ENCODE data around the gene MAST2.
"Not testable (repeated sequence)": the region's sequence is repeated elsewhere in the genome, so short reads cannot be mapped to it uniquely, and the experiment has no call there.

Gene MAST2

GRCh38 chr1:45945426-45945825, 142.0 kb downstream of the MAST2 start:
- Mint-ChIP-seq H3K4me3 (no peak overlapping the region), H3K27ac (ENCODE audit: low read depth) (no peak overlapping the region), H3K4me1 (no peaks in the 10 kb centered on the region), H3K36me3 (ENCODE audit: insufficient read depth) (no peaks in the 10 kb centered on the region), H3K27me3 (no peaks in the 10 kb centered on the region), H3K9me3 (no peaks in the 10 kb centered on the region)
- DNase-seq (ENCODE audit: low spot score in 2 of 2) (no peak), ATAC-seq (replicated peaks; ENCODE audit: extremely low read depth, poor library complexity, severe bottlenecking) (no peak)

- H3K27ac Mint-ChIP-seq (ENCODE audit: low read depth); H3K27me3 Mint-ChIP-seq; H3K4me3 Mint-ChIP-seq; H3K4me1 Mint-ChIP-seq; H3K36me3 Mint-ChIP-seq (ENCODE audit: insufficient read depth); ATAC-seq (replicated peaks; ENCODE audit: extremely low read depth, poor library complexity, severe bottlenecking); H3K9me3 Mint-ChIP-seq; DNase-seq (ENCODE audit: low spot score in 2 of 2): not testable (repeated sequence)
These were observed 146.1 kb downstream of the MAST2 start for GRCh38 chr1:45949462-45949861.

GRCh38 chr1:45952072-45952471, 148.7 kb downstream of the MAST2 start:
- no peak for DNase-seq (ENCODE audit: low spot score in 2 of 2)
- Mint-ChIP-seq H3K27ac (ENCODE audit: low read depth) (no peak overlapping the region), H3K27me3 (no peaks in the 10 kb centered on the region), H3K4me3 (no peak overlapping the region), H3K9me3 (no peaks in the 10 kb centered on the region), H3K36me3 (ENCODE audit: insufficient read depth) (peaks cover 1% of the 10 kb centered on the region), H3K4me1 (no peaks in the 10 kb centered on the region)
- ATAC-seq (replicated peaks; ENCODE audit: extremely low read depth, poor library complexity, severe bottlenecking): no peak

- H3K9me3 Mint-ChIP-seq: no peaks in the 10 kb centered on the region
- peaks cover 1% of the 10 kb centered on the region for H3K36me3 Mint-ChIP-seq (ENCODE audit: insufficient read depth)
- H3K27ac Mint-ChIP-seq (ENCODE audit: low read depth): no peak overlapping the region
- no peak overlapping the region for H3K4me3 Mint-ChIP-seq
- no peaks in the 10 kb centered on the region for H3K4me1 Mint-ChIP-seq
- no peak for ATAC-seq (replicated peaks; ENCODE audit: extremely low read depth, poor library complexity, severe bottlenecking)
- no peak for DNase-seq (ENCODE audit: low spot score in 2 of 2)
- H3K27me3 Mint-ChIP-seq: no peaks in the 10 kb centered on the region
These were observed 150.8 kb downstream of the MAST2 start for GRCh38 chr1:45953934-45954847.

GRCh38 chr1:45957684-45958083, 154.3 kb downstream of the MAST2 start:
- Mint-ChIP-seq H3K9me3 (no peaks in the 10 kb centered on the region), H3K27ac (ENCODE audit: low read depth) (no peak overlapping the region), H3K4me3 (no peak overlapping the region), H3K36me3 (ENCODE audit: insufficient read depth) (no peaks in the 10 kb centered on the region), H3K4me1 (no peaks in the 10 kb centered on the region), H3K27me3 (no peaks in the 10 kb centered on the region)
- ATAC-seq (replicated peaks; ENCODE audit: extremely low read depth, poor library complexity, severe bottlenecking) (no peak), DNase-seq (ENCODE audit: low spot score in 2 of 2) (no peak)

- H3K36me3 Mint-ChIP-seq (ENCODE audit: insufficient read depth): no peaks in the 10 kb centered on the region
- H3K27ac Mint-ChIP-seq (ENCODE audit: low read depth): no peak overlapping the region
- no peak overlapping the region for H3K4me3 Mint-ChIP-seq
- DNase-seq (ENCODE audit: low spot score in 2 of 2) (no peak), ATAC-seq (replicated peaks; ENCODE audit: extremely low read depth, poor library complexity, severe bottlenecking) (no peak)
- H3K9me3 Mint-ChIP-seq: no peaks in the 10 kb centered on the region
- H3K4me1 Mint-ChIP-seq: peaks cover 4% of the 10 kb centered on the region
- H3K27me3 Mint-ChIP-seq: no peaks in the 10 kb centered on the region
These were observed 154.9 kb downstream of the MAST2 start for GRCh38 chr1:45958317-45958716.

- Mint-ChIP-seq H3K27ac (ENCODE audit: low read depth) (no peak overlapping the region), H3K4me1 (peaks cover 12% of the 10 kb centered on the region), H3K9me3 (no peaks in the 10 kb centered on the region), H3K4me3 (no peak overlapping the region), H3K27me3 (no peaks in the 10 kb centered on the region), H3K36me3 (ENCODE audit: insufficient read depth) (no peaks in the 10 kb centered on the region)
- DNase-seq (ENCODE audit: low spot score in 2 of 2) (no peak), ATAC-seq (replicated peaks; ENCODE audit: extremely low read depth, poor library complexity, severe bottlenecking) (no peak)
These were observed 157.7 kb downstream of the MAST2 start for GRCh38 chr1:45960930-45961715.

- not testable (repeated sequence) for H3K36me3 Mint-ChIP-seq (ENCODE audit: insufficient read depth); H3K9me3 Mint-ChIP-seq; H3K27me3 Mint-ChIP-seq; H3K4me3 Mint-ChIP-seq; DNase-seq (ENCODE audit: low spot score in 2 of 2); H3K27ac Mint-ChIP-seq (ENCODE audit: low read depth); ATAC-seq (replicated peaks; ENCODE audit: extremely low read depth, poor library complexity, severe bottlenecking)
- H3K4me1 Mint-ChIP-seq: peaks cover 12% of the 10 kb centered on the region
These were observed 158.5 kb downstream of the MAST2 start for GRCh38 chr1:45961936-45962335.

- Mint-ChIP-seq H3K27ac (ENCODE audit: low read depth) (no peak overlapping the region), H3K27me3 (no peaks in the 10 kb centered on the region), H3K36me3 (ENCODE audit: insufficient read depth) (no peaks in the 10 kb centered on the region), H3K4me3 (no peak overlapping the region), H3K4me1 (peaks cover 5% of the 10 kb centered on the region), H3K9me3 (no peaks in the 10 kb centered on the region)
- DNase-seq (ENCODE audit: low spot score in 2 of 2): no peak
- no peak for ATAC-seq (replicated peaks; ENCODE audit: extremely low read depth, poor library complexity, severe bottlenecking)
These were observed 165.7 kb downstream of the MAST2 start for GRCh38 chr1:45968941-45969666.

- H3K4me1 Mint-ChIP-seq: peaks cover 1% of the 10 kb centered on the region
- no peaks in the 10 kb centered on the region for H3K36me3 Mint-ChIP-seq (ENCODE audit: insufficient read depth)
- DNase-seq (ENCODE audit: low spot score in 2 of 2) (no peak), ATAC-seq (replicated peaks; ENCODE audit: extremely low read depth, poor library complexity, severe bottlenecking) (no peak)
- H3K9me3 Mint-ChIP-seq: no peaks in the 10 kb centered on the region
- no peak overlapping the region for H3K27ac Mint-ChIP-seq (ENCODE audit: low read depth)
- no peaks in the 10 kb centered on the region for H3K27me3 Mint-ChIP-seq
- H3K4me3 Mint-ChIP-seq: no peak overlapping the region
These were observed 166.5 kb downstream of the MAST2 start for GRCh38 chr1:45969866-45970265.

GRCh38 chr1:45971335-45971734, 167.9 kb downstream of the MAST2 start:
- Mint-ChIP-seq H3K9me3 (no peaks in the 10 kb centered on the region), H3K36me3 (ENCODE audit: insufficient read depth) (no peaks in the 10 kb centered on the region), H3K27ac (ENCODE audit: low read depth) (no peak overlapping the region), H3K27me3 (no peaks in the 10 kb centered on the region), H3K4me1 (no peaks in the 10 kb centered on the region), H3K4me3 (no peak overlapping the region)
- ATAC-seq (replicated peaks; ENCODE audit: extremely low read depth, poor library complexity, severe bottlenecking) (no peak), DNase-seq (ENCODE audit: low spot score in 2 of 2) (no peak)

- Mint-ChIP-seq H3K27me3 (no peaks in the 10 kb centered on the region), H3K36me3 (ENCODE audit: insufficient read depth) (no peaks in the 10 kb centered on the region), H3K27ac (ENCODE audit: low read depth) (no peak overlapping the region), H3K4me1 (no peaks in the 10 kb centered on the region), H3K9me3 (no peaks in the 10 kb centered on the region), H3K4me3 (no peak overlapping the region)
- ATAC-seq (replicated peaks; ENCODE audit: extremely low read depth, poor library complexity, severe bottlenecking) (no peak), DNase-seq (ENCODE audit: low spot score in 2 of 2) (no peak)
These were observed 168.6 kb downstream of the MAST2 start for GRCh38 chr1:45971922-45972531.

Measured in central memory CD8-positive, alpha-beta T cell (primary cell).